ENCODE results near the gene EDN2. TPM values are rescaled to one million over a fixed set of nuclear protein-coding genes. Genes with fewer than 3 reads are reported as not detected.

The EDN2 gene
- total RNA-seq, 1 experiment from 2014 or later = 0.24 TPM

- DNase-seq = no peak
- no CpG with 5 or more reads among the region's 4 CpGs for WGBS (ENCODE audit: extremely low coverage, insufficient read length, low lambda C conversion rate)
Measured at GRCh38 chr1:41430582-41430981, 53.9 kb downstream of the EDN2 start.

More at GRCh38 chr1:41430582-41430981, 53.9 kb downstream of the EDN2 start:
- H3K36me3 Mint-ChIP-seq (ENCODE audit: insufficient read depth in 1 of 3, low read depth in 3 of 3) = no peaks in the 10 kb centered on the region
- Histone ChIP-seq H3K79me2 (ENCODE audit: insufficient read depth, low read length) (no peaks in the 10 kb centered on the region), H2BK5ac (ENCODE audit: insufficient read length, low read length) (no peak overlapping the region), H2BK12ac (ENCODE audit: insufficient read length, low read depth, low read length) (no peak overlapping the region), H3K79me1 (ENCODE audit: insufficient read depth, low read depth, low read length, poor library complexity, severe bottlenecking) (no peaks in the 10 kb centered on the region), H2AFZ (ENCODE audit: low read length) (no peak overlapping the region), H2AK5ac (ENCODE audit: insufficient read length, low read length) (no peak overlapping the region), H3K27ac (ENCODE audit: insufficient read length, low read depth, low read length) (no peak overlapping the region), H3K4me1 (ENCODE audit: insufficient read depth, low read length) (no peaks in the 10 kb centered on the region), H3K27me3 (ENCODE audit: insufficient read depth, low read length) (no peaks in the 10 kb centered on the region), H4K20me1 (ENCODE audit: control insufficient read depth, insufficient read depth, insufficient read length) (no peaks in the 10 kb centered on the region), H3K56ac (ENCODE audit: insufficient read length, low read depth, low read length) (no peak overlapping the region), H3K9ac (ENCODE audit: extremely low read depth, insufficient read length, low read length) (no peak overlapping the region), H4K91ac (ENCODE audit: insufficient read length, low read depth, low read length) (no peak overlapping the region), H3K18ac (ENCODE audit: insufficient read length, low read depth, low read length) (no peak overlapping the region), H3K23me2 (ENCODE audit: insufficient read length, low read depth, low read length, poor library complexity, severe bottlenecking) (no peaks in the 10 kb centered on the region), H2BK120ac (ENCODE audit: low read depth, low read length, poor library complexity, severe bottlenecking) (no peak overlapping the region), H2BK15ac (ENCODE audit: low read depth, low read length) (no peak overlapping the region), H3T11ph (ENCODE audit: low read length) (no peak overlapping the region), H3K23ac (ENCODE audit: insufficient read length, low read depth, low read length) (no peak overlapping the region), H2BK20ac (ENCODE audit: low read depth, low read length, poor library complexity, severe bottlenecking) (no peak overlapping the region), H4K8ac (replicated peaks; ENCODE audit: insufficient read length, low read depth, low read length) (no peak overlapping the region), H3K9me3 (ENCODE audit: control insufficient read depth, low read depth, low read length) (no peaks in the 10 kb centered on the region), H4K5ac (ENCODE audit: insufficient read length, low read depth, low read length) (no peak overlapping the region), H3K4ac (ENCODE audit: low read depth, low read length) (no peak overlapping the region), H3K4me2 (ENCODE audit: insufficient read depth, insufficient read length, low read length) (no peak overlapping the region), H3K14ac (ENCODE audit: insufficient read depth, low read length) (no peak overlapping the region)
- H3K27ac Mint-ChIP-seq = no peak overlapping the region
- H3K4me3 Mint-ChIP-seq = no peak overlapping the region
- peaks cover 26% of the 10 kb centered on the region for H3K27me3 Mint-ChIP-seq (ENCODE audit: low read depth)
- no peaks in the 10 kb centered on the region for H3K9me3 Mint-ChIP-seq
- H3K4me1 Mint-ChIP-seq = peaks cover 15 to 23% of the 10 kb centered on the region in 2 experiments
- no peak for TF ChIP-seq CTCF (conservative IDR thresholded peaks at IDR 0.05)

Measured in H9 (cell line).